Measurements from ENCODE around the gene PILRA. TPM values are rescaled to one million over a fixed set of nuclear protein-coding genes. Genes with fewer than 3 reads are reported as not detected.
"Not testable (repeated sequence)": the region's sequence is repeated elsewhere in the genome, so short reads cannot be mapped to it uniquely, and the experiment has no call there.

Gene PILRA
- total RNA-seq, 4 donors from 2014 or later = 0.62 to 5.4 (median 2.0) TPM

GRCh38 chr7:100437150-100438100, 64.1 kb downstream of the PILRA start:
- Histone ChIP-seq H3K27ac (peak overlapping the region; percentile 85 to 92 (median 90)), H3K4me1 (peaks cover 13% of the 10 kb centered on the region in 2 donors), H3K36me3 (peaks cover 0 to 22% of the 10 kb centered on the region in 2 donors), H3K9me3 (no peaks in the 10 kb centered on the region), H3K27me3 (no peaks in the 10 kb centered on the region), H3K4me3 (peak overlapping the region in 2 of 4 donors; percentile 78 to 81)
- DNase-seq = no peak
- TF ChIP-seq POLR2A (IDR thresholded peaks at IDR 0.05) (no peak), CTCF (IDR thresholded peaks at IDR 0.05 in 4 of 5, conservative IDR thresholded peaks at IDR 0.05 in 1 of 5) (no peak)
- intact Hi-C loops (cut with DNase I; ENCODE audit: low total_unique reads) = loop anchor here (2.0 kb wide), 1 partner anchor 41 kb away; the partner anchor contains the start of gene TSC22D4
- ATAC-seq = no peak
- in situ Hi-C loops (cut with MboI; ENCODE audit: low sequenced_read_pairs in 4 of 4) = loop anchor here in 1 of 4 donors (25.0 kb wide), 1 partner anchor 425 kb away; the partner anchor contains the start of genes SLC12A9 and TRIP6

- Histone ChIP-seq H3K9me3 (no peaks in the 10 kb centered on the region), H3K4me3 (no peak overlapping the region), H3K4me1 (peaks cover 12% of the 10 kb centered on the region in 2 donors), H3K27me3 (no peaks in the 10 kb centered on the region), H3K36me3 (peaks cover 0 to 14% of the 10 kb centered on the region in 2 donors), H3K27ac (no peak overlapping the region)
- TF ChIP-seq CTCF (IDR thresholded peaks at IDR 0.05 in 4 of 5, conservative IDR thresholded peaks at IDR 0.05 in 1 of 5) = no peak
- TF ChIP-seq POLR2A (IDR thresholded peaks at IDR 0.05) = no peak
- in situ Hi-C loops (cut with MboI; ENCODE audit: low sequenced_read_pairs in 4 of 4) (loop anchor here in 1 of 4 donors (25.0 kb wide), 1 partner anchor 424 kb away; the partner anchor contains the start of genes SLC12A9 and TRIP6), intact Hi-C loops (cut with DNase I; ENCODE audit: low total_unique reads) (no loop called here)
- ATAC-seq = no peak
- DNase-seq = no peak
Measured at GRCh38 chr7:100438172-100438571, 64.9 kb downstream of the PILRA start.

GRCh38 chr7:100438731-100439130, 65.4 kb downstream of the PILRA start:
- H3K27ac ChIP-seq; ATAC-seq; H3K27me3 ChIP-seq; H3K36me3 ChIP-seq; intact Hi-C loops (cut with DNase I; ENCODE audit: low total_unique reads); H3K9me3 ChIP-seq; H3K4me3 ChIP-seq: not testable (repeated sequence)
- in situ Hi-C loops (cut with MboI; ENCODE audit: low sequenced_read_pairs in 4 of 4) = loop anchor here in 1 of 4 donors (25.0 kb wide), 1 partner anchor 424 kb away; the partner anchor contains the start of genes SLC12A9 and TRIP6
- peaks cover 12% of the 10 kb centered on the region in 2 donors for H3K4me1 ChIP-seq
- DNase-seq = peak in 1 of 2 donors; percentile 3

GRCh38 chr7:100439244-100439643, 66.0 kb downstream of the PILRA start:
- H3K27ac ChIP-seq; ATAC-seq; H3K36me3 ChIP-seq; intact Hi-C loops (cut with DNase I; ENCODE audit: low total_unique reads); H3K27me3 ChIP-seq; H3K9me3 ChIP-seq; H3K4me3 ChIP-seq: not testable (repeated sequence)
- peaks cover 12% of the 10 kb centered on the region in 2 donors for H3K4me1 ChIP-seq
- peak in 1 of 2 donors; percentile 4 for DNase-seq
- in situ Hi-C loops (cut with MboI; ENCODE audit: low sequenced_read_pairs in 4 of 4) = loop anchor here in 1 of 4 donors (25.0 kb wide), 1 partner anchor 423 kb away; the partner anchor contains the start of genes SLC12A9 and TRIP6

- intact Hi-C loops (cut with DNase I; ENCODE audit: low total_unique reads) (no loop called here), in situ Hi-C loops (cut with MboI; ENCODE audit: low sequenced_read_pairs in 4 of 4) (loop anchor here in 1 of 4 donors (25.0 kb wide), 1 partner anchor 420 kb away; the partner anchor contains the start of genes SLC12A9 and TRIP6)
- Histone ChIP-seq H3K27ac (no peak overlapping the region), H3K4me3 (no peak overlapping the region), H3K9me3 (no peaks in the 10 kb centered on the region), H3K36me3 (no peaks in the 10 kb centered on the region), H3K27me3 (no peaks in the 10 kb centered on the region), H3K4me1 (no peaks in the 10 kb centered on the region)
- no peak for ATAC-seq
- TF ChIP-seq POLR2A (IDR thresholded peaks at IDR 0.05) (no peak), CTCF (IDR thresholded peaks at IDR 0.05 in 4 of 5, conservative IDR thresholded peaks at IDR 0.05 in 1 of 5) (no peak)
- DNase-seq = peak in 1 of 2 donors; percentile 8
Measured at GRCh38 chr7:100441641-100442535, 68.6 kb downstream of the PILRA start.

All from gastrocnemius medialis (tissue), 4 donors.